ENCODE results near the gene MPRIP.

MPRIP gene

DNA sequence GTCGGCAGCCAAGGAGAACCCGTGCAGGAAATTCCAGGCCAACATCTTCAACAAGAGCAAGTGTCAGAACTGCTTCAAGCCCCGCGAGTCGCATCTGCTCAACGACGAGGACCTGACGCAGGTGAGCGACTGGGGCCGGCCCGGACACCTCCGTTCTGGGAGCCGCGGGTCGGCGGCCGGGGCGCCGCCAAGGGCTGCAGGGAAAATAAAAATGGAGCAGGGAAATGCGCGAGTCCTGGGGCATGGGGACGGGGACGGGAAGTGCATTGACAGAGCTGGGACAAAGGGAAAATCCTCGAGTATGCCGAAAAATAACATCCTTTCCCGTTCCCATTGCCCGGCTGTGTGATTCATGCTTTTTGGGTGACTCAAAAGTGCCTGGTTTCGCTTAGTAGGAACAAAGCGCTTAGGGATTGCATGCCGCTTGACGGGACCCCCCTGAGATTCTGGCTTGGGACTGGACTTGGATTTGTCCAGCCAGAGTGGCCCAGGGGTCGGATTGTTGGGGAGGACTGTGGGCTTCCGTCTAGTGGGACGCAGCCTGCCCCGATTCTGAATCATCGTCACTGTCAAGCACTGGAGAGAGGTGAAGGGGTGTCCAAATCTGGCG, 699 bp downstream of the MPRIP start:
- no peak for DNase-seq
- no peaks in the 10 kb centered on the region for H3K9me3 ChIP-seq (ENCODE audit: severe bottlenecking)
- H3K4me3 ChIP-seq (ENCODE audit: low read depth, low read length) = peak overlapping the region; percentile 74
- no peaks in the 10 kb centered on the region for H3K27me3 ChIP-seq (ENCODE audit: insufficient read depth, low read depth, severe bottlenecking)
- H3K36me3 ChIP-seq = peaks cover 7% of the 10 kb centered on the region
- TF ChIP-seq, protein P1, sequence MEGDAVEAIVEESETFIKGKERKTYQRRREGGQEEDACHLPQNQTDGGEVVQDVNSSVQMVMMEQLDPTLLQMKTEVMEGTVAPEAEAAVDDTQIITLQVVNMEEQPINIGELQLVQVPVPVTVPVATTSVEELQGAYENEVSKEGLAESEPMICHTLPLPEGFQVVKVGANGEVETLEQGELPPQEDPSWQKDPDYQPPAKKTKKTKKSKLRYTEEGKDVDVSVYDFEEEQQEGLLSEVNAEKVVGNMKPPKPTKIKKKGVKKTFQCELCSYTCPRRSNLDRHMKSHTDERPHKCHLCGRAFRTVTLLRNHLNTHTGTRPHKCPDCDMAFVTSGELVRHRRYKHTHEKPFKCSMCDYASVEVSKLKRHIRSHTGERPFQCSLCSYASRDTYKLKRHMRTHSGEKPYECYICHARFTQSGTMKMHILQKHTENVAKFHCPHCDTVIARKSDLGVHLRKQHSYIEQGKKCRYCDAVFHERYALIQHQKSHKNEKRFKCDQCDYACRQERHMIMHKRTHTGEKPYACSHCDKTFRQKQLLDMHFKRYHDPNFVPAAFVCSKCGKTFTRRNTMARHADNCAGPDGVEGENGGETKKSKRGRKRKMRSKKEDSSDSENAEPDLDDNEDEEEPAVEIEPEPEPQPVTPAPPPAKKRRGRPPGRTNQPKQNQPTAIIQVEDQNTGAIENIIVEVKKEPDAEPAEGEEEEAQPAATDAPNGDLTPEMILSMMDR (IDR thresholded peaks at IDR 0.05; ENCODE audit: low read depth, low read length) = no peak
- peak overlapping the region; percentile 62 for H3K27ac ChIP-seq

DNA sequence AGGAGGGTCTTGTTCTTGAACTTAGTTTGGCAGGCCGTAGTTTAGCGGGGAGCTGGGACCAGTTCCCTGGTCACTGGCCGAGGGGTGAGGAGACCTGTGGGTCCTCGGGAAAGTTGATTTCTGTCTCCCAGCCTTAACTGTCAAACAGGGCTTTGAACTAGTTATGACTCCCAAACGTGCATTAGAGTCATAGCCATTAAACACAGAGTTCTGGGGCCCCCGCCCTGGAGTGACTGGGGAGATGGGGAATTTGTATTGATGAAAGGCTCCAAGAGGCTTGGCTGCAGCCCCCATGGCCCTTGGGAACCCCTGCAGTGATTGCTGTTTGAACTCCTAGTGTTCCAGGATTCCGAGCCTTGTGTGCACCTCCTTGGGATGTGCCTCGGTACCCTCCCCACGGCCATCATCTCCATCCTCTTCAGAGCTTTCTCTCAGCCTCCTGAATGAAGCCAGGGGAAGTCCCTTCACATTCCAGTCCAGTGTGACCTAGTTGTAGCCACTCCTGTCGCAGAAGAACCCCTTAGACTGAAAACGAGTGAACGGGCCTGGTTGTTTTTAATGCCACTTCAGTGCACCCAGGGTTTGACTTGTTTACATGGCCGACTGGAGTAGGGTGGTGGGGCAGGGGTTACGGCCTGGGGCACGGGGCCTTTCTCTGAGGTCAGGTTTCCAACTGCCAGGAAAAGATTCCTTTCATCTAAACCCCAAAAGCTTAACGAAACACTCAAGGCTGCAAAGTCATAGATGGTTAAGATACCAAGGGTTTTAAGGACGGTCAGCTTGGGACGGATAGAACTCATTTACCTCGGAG, 1.4 kb downstream of the MPRIP start:
- no peak for DNase-seq
- H3K36me3 ChIP-seq = peaks cover 10% of the 10 kb centered on the region
- H3K4me3 ChIP-seq (ENCODE audit: low read depth, low read length) = peak overlapping the region; percentile 74
- H3K9me3 ChIP-seq (ENCODE audit: severe bottlenecking) = no peaks in the 10 kb centered on the region
- H3K27ac ChIP-seq = peak overlapping the region; percentile 62
- no peaks in the 10 kb centered on the region for H3K27me3 ChIP-seq (ENCODE audit: insufficient read depth, low read depth, severe bottlenecking)
- TF ChIP-seq, protein P1 (IDR thresholded peaks at IDR 0.05; ENCODE audit: low read depth, low read length) = no peak

- no peaks in the 10 kb centered on the region for H3K9me3 ChIP-seq (ENCODE audit: severe bottlenecking)
- H3K4me3 ChIP-seq (ENCODE audit: low read depth, low read length) = no peak overlapping the region
- TF ChIP-seq, protein P1 (IDR thresholded peaks at IDR 0.05; ENCODE audit: low read depth, low read length) = no peak
- DNase-seq = peak; percentile 77
- no peaks in the 10 kb centered on the region for H3K27me3 ChIP-seq (ENCODE audit: insufficient read depth, low read depth, severe bottlenecking)
- H3K36me3 ChIP-seq = peaks cover 10% of the 10 kb centered on the region
- H3K27ac ChIP-seq = no peak overlapping the region
Observed at GRCh38 chr17:17044846-17045561, 2.7 kb downstream of the MPRIP start.

- H3K9me3 ChIP-seq (ENCODE audit: severe bottlenecking) = no peaks in the 10 kb centered on the region
- H3K27me3 ChIP-seq (ENCODE audit: insufficient read depth, low read depth, severe bottlenecking) = no peaks in the 10 kb centered on the region
- no peak overlapping the region for H3K4me3 ChIP-seq (ENCODE audit: low read depth, low read length)
- H3K27ac ChIP-seq = no peak overlapping the region
- H3K36me3 ChIP-seq = peaks cover 10% of the 10 kb centered on the region
- TF ChIP-seq, protein P1 (IDR thresholded peaks at IDR 0.05; ENCODE audit: low read depth, low read length) = no peak
- no peak for DNase-seq
Observed at GRCh38 chr17:17048106-17048505, 5.8 kb downstream of the MPRIP start.

DNA sequence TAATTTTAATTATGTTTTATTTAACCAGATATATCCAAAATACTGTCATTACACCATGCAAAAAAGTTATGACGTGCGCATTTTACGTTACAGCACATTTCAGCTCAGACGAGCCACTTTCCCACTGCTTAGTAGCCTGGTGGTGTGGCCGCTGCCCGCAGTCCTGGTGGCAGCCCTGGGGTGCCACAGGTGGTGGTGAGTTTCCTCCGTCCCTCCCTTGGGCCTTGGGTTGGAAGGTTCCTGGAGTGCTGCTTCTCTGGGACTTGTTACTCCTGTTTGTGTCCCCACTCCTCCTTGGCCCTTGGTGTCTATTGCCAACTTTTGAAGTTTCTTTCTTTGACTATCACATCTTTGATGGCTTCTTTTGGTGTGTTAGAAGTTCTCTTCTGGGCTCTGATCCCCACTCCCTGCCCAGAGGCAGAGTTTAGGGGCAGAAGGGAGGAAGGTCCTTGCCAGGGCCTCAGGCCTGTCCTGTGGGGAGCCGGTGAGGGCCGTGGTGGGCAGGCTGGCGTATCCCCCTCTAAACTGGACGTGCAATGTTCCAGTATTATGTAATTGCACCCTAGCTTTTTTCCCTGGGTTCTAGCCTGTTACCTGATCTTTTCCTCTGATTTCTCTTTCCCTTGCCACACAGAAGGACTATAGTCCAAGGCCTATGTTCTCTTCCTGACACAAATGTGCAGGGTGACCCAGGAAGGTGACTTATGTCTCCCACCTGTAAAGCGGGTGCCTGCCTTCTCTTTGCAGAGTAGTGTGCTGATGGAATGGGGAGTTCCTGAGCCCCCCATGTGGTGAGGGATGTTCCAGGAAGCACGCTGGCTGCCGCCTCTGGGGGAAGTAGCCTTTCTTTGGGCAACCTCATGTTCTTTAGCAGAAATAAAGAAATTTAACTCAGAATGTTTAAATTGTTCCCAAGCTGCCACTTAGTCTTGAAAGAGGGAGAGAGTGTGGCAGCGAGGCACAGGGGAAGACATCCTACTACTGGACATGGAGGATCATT, 8.4 kb downstream of the MPRIP start:
- Histone ChIP-seq H3K27ac (no peak overlapping the region), H3K9me3 (ENCODE audit: severe bottlenecking) (no peaks in the 10 kb centered on the region), H3K27me3 (ENCODE audit: insufficient read depth, low read depth, severe bottlenecking) (no peaks in the 10 kb centered on the region), H3K4me3 (ENCODE audit: low read depth, low read length) (no peak overlapping the region), H3K36me3 (peaks cover 13% of the 10 kb centered on the region)
- no peak for DNase-seq
- TF ChIP-seq, protein P1 (IDR thresholded peaks at IDR 0.05; ENCODE audit: low read depth, low read length) = no peak
